CD4-positive, alpha-beta memory T cell (primary cell): ENCODE results near the gene SCO2. TPM values are rescaled to one million over a fixed set of nuclear protein-coding genes. Genes with fewer than 3 reads are reported as not detected.
A peak's percentile ranks its signal among the peaks of the same experiment; 100 is the strongest.

Experiments used
- CTCF ChIA-PET: fragments of 350-600 bp; sonication (Branson Sonifier 250); formaldehyde crosslinking; loops from one replicate; lab custom pipeline; 2021; ENCODE audit warnings: inconsistent platforms; ENCODE audit not compliant: partially characterized antibody; lab: Charles Lee
- POLR2A ChIA-PET: fragments of 350-600 bp; sonication (Branson Sonifier 250); formaldehyde crosslinking; loops from one replicate; lab custom pipeline; 2021; ENCODE audit not compliant: partially characterized antibody; lab: Charles Lee
- DNase-seq, 5 donors: peaks; one replicate each; pipeline versions ENCODE4 v3.0.0 to v3.0.0-alpha.2; 2020 to 2022; ENCODE audit warnings: mixed read lengths in 1 of 5
- H3K27ac ChIP-seq: one replicate; pipeline ENCODE4 v1.7.0; 2013; ENCODE audit warnings: low read depth, low read length
- H3K27me3 ChIP-seq: 2 replicates; pipeline ENCODE4 v1.7.0; 2013; ENCODE audit warnings: mild to moderate bottlenecking, low read length, moderate library complexity; ENCODE audit not compliant: insufficient read depth
- H3K36me3 ChIP-seq: 2 replicates; pipeline ENCODE4 v1.7.0; 2013; ENCODE audit warnings: mild to moderate bottlenecking, low read length, moderate library complexity; ENCODE audit not compliant: insufficient read depth
- H3K4me1 ChIP-seq: 2 replicates; pipeline ENCODE4 v1.7.0; 2013; ENCODE audit warnings: mild to moderate bottlenecking, low read length, moderate library complexity; ENCODE audit not compliant: insufficient read depth
- H3K4me3 ChIP-seq, 2 donors: one replicate each; pipeline ENCODE4 v1.7.0; 2013; ENCODE audit warnings: low read length in 2 of 2, mild to moderate bottlenecking in 1 of 2
- H3K9me3 ChIP-seq, 2 donors: one replicate each; pipeline ENCODE4 v1.7.0; 2013; ENCODE audit warnings: low read length in 2 of 2, control low read depth in 1 of 2; ENCODE audit not compliant: control insufficient read depth in 1 of 2
- H3K27ac Mint-ChIP-seq, 7 donors: one replicate each; pipeline ENCODE4 v1.8.0; 2020 to 2021; ENCODE audit warnings: mixed read lengths in 7 of 7, mild to moderate bottlenecking in 6 of 7, inconsistent platforms in 3 of 7, moderate library complexity in 3 of 7
- H3K27me3 Mint-ChIP-seq, 2 donors: one replicate each; pipeline ENCODE4 v1.8.0; 2020 to 2021; ENCODE audit warnings: mixed read lengths in 2 of 2
- H3K36me3 Mint-ChIP-seq, 2 donors: one replicate each; pipeline ENCODE4 v1.8.0; 2020 to 2021; ENCODE audit warnings: mixed read lengths in 2 of 2, inconsistent platforms in 1 of 2, mild to moderate bottlenecking in 1 of 2
- H3K4me1 Mint-ChIP-seq, 4 donors: one replicate each; pipeline ENCODE4 v1.8.0; 2020 to 2021; ENCODE audit warnings: mixed read lengths in 4 of 4, mild to moderate bottlenecking in 1 of 4
- H3K4me3 Mint-ChIP-seq, 8 donors: one replicate each; pipeline ENCODE4 v1.8.0; 2020 to 2021; ENCODE audit warnings: mixed read lengths in 8 of 8, mild to moderate bottlenecking in 7 of 8, moderate library complexity in 6 of 8, inconsistent platforms in 3 of 8
- H3K9me3 Mint-ChIP-seq, 8 donors: one replicate each; pipeline ENCODE4 v1.8.0; 2020 to 2021; ENCODE audit warnings: mixed read lengths in 8 of 8, mild to moderate bottlenecking in 5 of 8, inconsistent platforms in 3 of 8, moderate library complexity in 1 of 8
- intact Hi-C: fragments of 100-400 bp; cut with micrococcal nuclease; formaldehyde crosslinking; loops from one replicate; pipeline ENCODE4 v1.15.1; 2023
- polyA plus RNA-seq, 2 donors: library from polyadenylated mRNA; unstranded; fragments of 300-500 nt; fragmentation: Illumina TruSeq; gene quantifications; one replicate each; pipeline ENCODE4 v1.2.3, GENCODE V29; 2021
- total RNA-seq, 2 experiments: library from RNA; stranded (reverse); gene quantifications; one replicate each; pipeline ENCODE4 v1.2.3, GENCODE V29; 2021

The SCO2 gene
- total and polyA plus RNA-seq, 4 experiments from 2014 or later, result 3.6 to 8.1 TPM; not detected in 2

DNA sequence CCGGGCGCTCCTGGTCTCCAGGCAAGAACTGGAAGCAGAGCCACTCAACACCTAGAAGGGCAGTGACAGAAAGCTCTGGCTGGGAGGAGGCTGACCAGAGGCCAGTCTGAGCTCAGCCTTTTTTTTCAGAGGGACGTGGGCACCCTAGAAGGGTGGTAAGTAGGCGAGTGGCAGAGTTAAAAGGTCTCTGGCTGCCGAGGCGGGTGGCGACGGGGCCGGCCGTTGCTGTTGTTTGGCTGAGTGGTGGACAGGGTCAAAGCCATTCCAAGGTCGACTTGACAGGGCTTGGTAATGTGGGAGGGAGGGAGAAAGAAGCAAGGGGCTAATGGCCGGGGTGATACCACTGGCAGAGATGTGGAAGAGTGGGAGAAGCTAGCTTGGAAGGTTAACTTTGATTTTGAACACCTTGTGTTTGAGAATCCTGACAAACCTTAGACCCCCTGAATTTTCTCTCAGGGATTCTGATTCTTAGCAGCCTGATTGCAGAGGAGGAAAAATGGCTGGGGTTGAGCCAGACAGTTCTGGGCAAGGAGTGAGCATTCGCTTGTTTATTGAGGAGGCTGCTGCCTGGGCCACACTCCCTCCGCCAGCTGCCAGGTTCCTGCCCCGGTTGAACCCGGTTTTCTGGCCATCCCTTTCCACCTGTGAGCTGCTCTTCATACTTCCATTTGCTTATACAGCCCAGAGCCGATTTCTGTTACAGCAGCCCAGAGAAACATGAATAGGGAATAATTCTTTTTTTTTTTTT is 38.2 kb upstream of the SCO2 start:
- ChIA-PET POLR2A (interaction anchor here (1.2 to 4.8 kb wide), 18 partner anchors 10 to 313 kb away, joined by 3 to 65 read pairs (median 8); partner anchors contain the start of genes CHKB, CPT1B, HDAC10 and KLHDC7B), CTCF (interaction anchor here (0.6 to 4.5 kb wide), 26 partner anchors 10 to 222 kb away, joined by 3 to 33 read pairs (median 5); partner anchors contain the start of genes CHKB, KLHDC7B, LMF2 and NCAPH2)
- Mint-ChIP-seq H3K27ac (peak overlapping the region; percentile 78 to 96 (median 91)), H3K27me3 (peaks cover 0 to 2% of the 10 kb centered on the region in 2 donors), H3K9me3 (no peaks in the 10 kb centered on the region), H3K36me3 (peaks cover 2 to 3% of the 10 kb centered on the region in 2 donors), H3K4me1 (peaks cover 13 to 25% (median 20%) of the 10 kb centered on the region in 4 donors), H3K4me3 (peak overlapping the region; percentile 92 to 97 (median 95))
- Histone ChIP-seq H3K4me1 (peaks cover 8% of the 10 kb centered on the region), H3K27ac (peak overlapping the region; percentile 55), H3K9me3 (no peaks in the 10 kb centered on the region), H3K36me3 (peaks cover 1% of the 10 kb centered on the region), H3K4me3 (peak overlapping the region; percentile 62 to 78), H3K27me3 (no peaks in the 10 kb centered on the region)
- intact Hi-C loops, result loop anchor here (1.0 to 2.0 kb wide), 3 partner anchors 19 to 319 kb away; partner anchors contain the start of gene KLHDC7B
- DNase-seq, result no peak

DNA sequence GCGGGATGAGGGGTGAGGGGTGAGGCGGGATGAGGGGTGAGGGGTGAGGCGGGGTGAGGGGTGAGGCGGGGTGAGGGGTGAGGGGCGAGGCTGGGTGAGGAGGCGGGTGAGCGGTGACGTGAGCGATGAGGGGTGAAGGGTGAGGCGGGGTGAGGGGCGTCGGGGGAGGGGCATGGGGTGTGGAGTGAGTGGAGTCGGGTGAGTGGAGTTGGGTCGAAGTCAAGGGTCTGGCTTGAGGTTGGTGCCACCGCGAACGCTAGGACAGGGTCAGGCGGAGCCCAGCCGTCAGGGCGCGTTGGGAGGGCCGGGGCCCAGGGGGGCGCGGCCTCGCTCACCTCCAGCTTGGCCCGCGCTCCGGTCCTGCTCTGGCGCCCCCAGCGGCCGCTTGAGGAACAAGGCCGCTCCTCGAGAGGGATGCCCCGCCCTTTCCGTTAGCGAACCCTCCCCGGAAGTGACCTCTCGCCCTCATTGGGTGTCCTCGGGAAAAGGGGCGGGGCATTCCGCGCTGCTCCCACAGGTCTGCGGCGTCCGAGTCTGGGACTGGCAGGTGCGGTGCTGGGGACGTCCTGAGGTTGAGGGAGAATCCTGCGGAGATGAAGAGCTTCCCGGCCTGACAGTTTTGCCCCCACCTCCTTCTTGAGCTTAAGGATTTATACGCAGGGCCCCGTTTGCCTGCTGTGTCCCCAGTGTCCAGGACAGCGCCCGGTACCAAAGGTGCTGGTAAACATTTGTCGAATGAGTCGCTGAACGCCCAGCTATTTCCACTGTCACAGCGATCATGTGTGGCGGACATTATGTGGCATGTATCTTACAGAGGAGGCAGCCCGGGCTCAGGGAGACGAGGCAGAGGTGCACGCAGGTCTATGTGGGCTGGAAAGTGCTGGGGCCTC is 37.4 kb upstream of the SCO2 start, which contains the start of gene SYCE3:
TSS of gene SYCE3 (minus strand) at position 397 of the 890 bp plus-strand sequence. CDS start 6,514 bp downstream, outside the sequence.
- H3K4me1 Mint-ChIP-seq, result peaks cover 13 to 25% (median 20%) of the 10 kb centered on the region in 4 donors
- ChIA-PET POLR2A (interaction anchor here (0.6 to 4.8 kb wide), 19 partner anchors 10 to 319 kb away, joined by 3 to 65 read pairs (median 7); partner anchors contain the start of genes CHKB, CPT1B, HDAC10 and KLHDC7B), CTCF (interaction anchor here (0.6 to 4.5 kb wide), 26 partner anchors 10 to 221 kb away, joined by 3 to 33 read pairs (median 5); partner anchors contain the start of genes CHKB, KLHDC7B, LMF2 and NCAPH2)
- H3K27me3 Mint-ChIP-seq, result peaks cover 0 to 2% of the 10 kb centered on the region in 2 donors
- H3K27ac Mint-ChIP-seq, result peak within 1 kb of the TSS; percentile 78 to 96 (median 91)
- intact Hi-C loops, result loop anchor here (1.0 to 2.0 kb wide), 6 partner anchors 18 to 318 kb away; partner anchors contain the start of genes CHKB, KLHDC7B, NCAPH2 and SCO2
- no peaks in the 10 kb centered on the region for H3K36me3 ChIP-seq
- H3K4me1 ChIP-seq, result peaks cover 8% of the 10 kb centered on the region
- no peaks in the 10 kb centered on the region for H3K9me3 Mint-ChIP-seq
- H3K4me3 Mint-ChIP-seq, result peak within 1 kb of the TSS; percentile 92 to 97 (median 95)
- H3K27me3 ChIP-seq, result no peaks in the 10 kb centered on the region
- peak; percentile 94 to 97 (median 95) for DNase-seq
- H3K27ac ChIP-seq, result peak within 1 kb of the TSS; percentile 55
- H3K36me3 Mint-ChIP-seq, result peaks cover 0 to 1% of the 10 kb centered on the region in 2 donors
- H3K4me3 ChIP-seq, result peak within 1 kb of the TSS; percentile 62 to 78
- no peaks in the 10 kb centered on the region for H3K9me3 ChIP-seq

DNA sequence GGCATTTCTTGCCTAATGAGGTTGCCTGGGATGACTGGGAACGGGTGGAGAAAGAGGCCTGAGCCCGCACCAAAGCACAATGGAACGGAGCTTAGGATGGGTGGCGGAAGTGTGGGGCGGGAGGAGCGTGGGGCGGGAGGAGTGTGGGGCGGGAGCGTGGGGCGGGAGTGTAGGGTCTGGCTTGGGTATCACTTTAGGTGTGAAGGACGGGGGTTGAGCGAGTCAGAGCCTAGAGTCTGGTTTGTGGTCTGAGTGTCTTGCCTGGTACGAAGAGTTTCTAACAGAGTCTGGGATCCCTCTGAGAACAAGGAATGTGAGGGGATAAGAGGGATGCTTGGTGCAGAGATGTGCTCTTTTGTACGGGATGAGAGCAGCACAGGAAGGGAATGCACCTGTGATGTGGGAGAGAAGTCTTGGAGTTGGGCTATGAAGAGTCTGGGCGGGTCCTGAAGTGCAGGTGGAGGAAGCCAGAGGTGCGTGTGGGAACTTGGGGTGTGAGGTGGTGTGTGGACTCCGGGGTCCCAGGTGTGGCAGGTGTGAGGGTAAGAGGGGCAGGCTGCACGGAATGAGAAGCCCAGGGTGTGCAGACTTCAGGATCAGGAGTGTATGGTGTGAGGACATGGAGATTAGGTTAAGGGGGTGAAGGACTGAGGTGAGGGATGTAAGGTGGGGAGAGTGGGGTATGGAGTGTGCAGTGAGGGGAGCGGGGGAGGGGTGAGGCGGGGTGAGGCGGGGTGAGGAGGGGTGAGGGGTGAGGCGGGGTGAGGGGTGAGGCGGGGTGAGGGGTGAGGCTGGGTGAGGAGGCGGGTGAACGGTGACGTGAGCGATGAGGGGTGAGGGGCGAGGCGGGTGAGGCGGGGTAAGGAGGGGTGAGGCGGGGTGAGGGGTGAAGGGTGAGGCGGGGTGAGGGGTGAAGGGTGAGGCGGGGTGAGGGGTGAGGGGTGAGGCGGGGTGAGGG is 36.3 kb upstream of the SCO2 start:
- Histone ChIP-seq H3K27me3 (no peaks in the 10 kb centered on the region), H3K9me3 (no peaks in the 10 kb centered on the region), H3K4me1 (peaks cover 8% of the 10 kb centered on the region), H3K4me3 (no peak overlapping the region), H3K27ac (no peak overlapping the region), H3K36me3 (no peaks in the 10 kb centered on the region)
- peak overlapping the region; percentile 9 to 69 (median 60) for H3K27ac Mint-ChIP-seq
- intact Hi-C loops, result loop anchor here (1.0 to 2.0 kb wide), 5 partner anchors 17 to 59 kb away; partner anchors contain the start of genes CHKB, KLHDC7B, NCAPH2 and SCO2
- peaks cover 13 to 25% (median 20%) of the 10 kb centered on the region in 4 donors for H3K4me1 Mint-ChIP-seq
- H3K4me3 Mint-ChIP-seq, result peak overlapping the region in 7 of 8 donors; percentile 43 to 87 (median 66)
- no peaks in the 10 kb centered on the region for H3K9me3 Mint-ChIP-seq
- H3K27me3 Mint-ChIP-seq, result peaks cover 0 to 2% of the 10 kb centered on the region in 2 donors
- no peak for DNase-seq
- POLR2A ChIA-PET, result interaction anchor here (0.7 to 1.8 kb wide), 2 partner anchors 13 to 36 kb away, joined by 3 to 5 read pairs; no protein-coding TSS in a partner anchor
- CTCF ChIA-PET, result interaction anchor here (1.8 to 2.0 kb wide), 2 partner anchors 17 to 54 kb away, joined by 5 read pairs; partner anchors contain the start of genes KLHDC7B, LMF2 and NCAPH2
- peaks cover 0 to 1% of the 10 kb centered on the region in 2 donors for H3K36me3 Mint-ChIP-seq

DNA sequence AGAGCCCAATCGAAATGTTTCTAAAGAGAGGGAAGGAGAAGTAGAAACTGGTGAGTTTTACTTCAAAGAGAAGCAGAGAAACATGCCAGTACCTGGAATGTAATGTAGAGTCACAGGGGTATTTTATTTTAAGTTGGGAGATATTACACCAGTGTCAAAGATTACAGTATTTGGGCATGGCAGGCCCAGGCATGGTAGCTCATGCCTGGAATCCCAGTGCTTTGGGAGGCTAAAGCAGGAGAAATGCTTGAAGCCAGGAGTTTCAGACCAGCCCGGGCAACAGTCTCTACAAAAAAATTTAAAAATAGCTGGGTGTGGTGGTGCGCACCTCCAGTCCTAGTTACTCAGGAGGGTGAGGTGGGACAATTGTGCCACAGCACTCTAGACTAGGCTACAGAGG is 34.6 kb upstream of the SCO2 start:
- Mint-ChIP-seq H3K27ac (no peak overlapping the region), H3K27me3 (peaks cover 0 to 2% of the 10 kb centered on the region in 2 donors), H3K36me3 (peaks cover 0 to 1% of the 10 kb centered on the region in 2 donors), H3K9me3 (no peaks in the 10 kb centered on the region), H3K4me1 (peaks cover 13 to 25% (median 20%) of the 10 kb centered on the region in 4 donors), H3K4me3 (peak overlapping the region in 1 of 8 donors; percentile 41)
- no peaks in the 10 kb centered on the region for H3K9me3 ChIP-seq
- H3K27ac ChIP-seq, result no peak overlapping the region
- POLR2A ChIA-PET, result interaction anchor here (0.6 to 1.8 kb wide), 2 partner anchors 11 to 34 kb away, joined by 3 to 5 read pairs; no protein-coding TSS in a partner anchor
- CTCF ChIA-PET, result interaction anchor here (1.5 to 3.2 kb wide), 3 partner anchors 12 to 22 kb away, joined by 3 to 11 read pairs (median 5); partner anchors contain the start of genes CHKB and KLHDC7B
- intact Hi-C loops, result no loop called here
- no peaks in the 10 kb centered on the region for H3K36me3 ChIP-seq
- peaks cover 8% of the 10 kb centered on the region for H3K4me1 ChIP-seq
- DNase-seq, result no peak
- no peak overlapping the region for H3K4me3 ChIP-seq
- H3K27me3 ChIP-seq, result no peaks in the 10 kb centered on the region

DNA sequence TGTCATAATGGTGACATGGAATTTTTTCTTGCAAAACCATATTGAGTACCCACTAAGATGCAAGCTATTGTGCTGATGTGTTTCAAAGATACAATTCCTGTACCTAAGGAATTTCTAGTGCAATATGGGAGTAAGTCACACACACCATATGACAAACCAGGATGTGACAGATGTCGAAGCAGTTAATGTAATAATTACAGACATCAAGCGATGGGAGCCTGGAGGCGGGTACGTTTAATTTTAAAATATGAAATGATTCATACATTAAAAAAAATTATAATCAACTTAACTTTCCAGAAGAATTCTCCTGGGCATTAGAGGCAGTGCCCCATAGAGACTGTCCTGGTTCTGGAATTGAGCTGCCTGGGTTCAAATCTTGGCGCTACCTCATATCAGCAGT is 31.3 kb upstream of the SCO2 start:
- intact Hi-C loops, result no loop called here
- Histone ChIP-seq H3K4me3 (no peak overlapping the region), H3K4me1 (no peaks in the 10 kb centered on the region), H3K36me3 (no peaks in the 10 kb centered on the region), H3K27ac (no peak overlapping the region), H3K27me3 (no peaks in the 10 kb centered on the region), H3K9me3 (no peaks in the 10 kb centered on the region)
- Mint-ChIP-seq H3K27ac (no peak overlapping the region), H3K4me3 (no peak overlapping the region), H3K9me3 (no peaks in the 10 kb centered on the region), H3K4me1 (peaks cover 5 to 11% (median 10%) of the 10 kb centered on the region in 4 donors), H3K27me3 (no peaks in the 10 kb centered on the region), H3K36me3 (no peaks in the 10 kb centered on the region)
- DNase-seq, result no peak
- CTCF ChIA-PET, result interaction anchor here (1.2 to 2.2 kb wide), 2 partner anchors 9 to 31 kb away, joined by 5 to 7 read pairs; partner anchors contain the start of gene SCO2
- POLR2A ChIA-PET, result interaction anchor here (1.3 to 2.2 kb wide), 5 partner anchors 8 to 31 kb away, joined by 3 to 10 read pairs (median 6); partner anchors contain the start of genes CHKB, CPT1B and SCO2
